Activated gamma-delta T cell treated with Interleukin-2 at 50 U/mL for 16 hours (primary cell): ENCODE results near the gene EDN2.

Source experiments
- DNase-seq: peaks from one replicate; pipeline ENCODE4 v3.0.0-alpha.2; 2020

The EDN2 gene

DNA sequence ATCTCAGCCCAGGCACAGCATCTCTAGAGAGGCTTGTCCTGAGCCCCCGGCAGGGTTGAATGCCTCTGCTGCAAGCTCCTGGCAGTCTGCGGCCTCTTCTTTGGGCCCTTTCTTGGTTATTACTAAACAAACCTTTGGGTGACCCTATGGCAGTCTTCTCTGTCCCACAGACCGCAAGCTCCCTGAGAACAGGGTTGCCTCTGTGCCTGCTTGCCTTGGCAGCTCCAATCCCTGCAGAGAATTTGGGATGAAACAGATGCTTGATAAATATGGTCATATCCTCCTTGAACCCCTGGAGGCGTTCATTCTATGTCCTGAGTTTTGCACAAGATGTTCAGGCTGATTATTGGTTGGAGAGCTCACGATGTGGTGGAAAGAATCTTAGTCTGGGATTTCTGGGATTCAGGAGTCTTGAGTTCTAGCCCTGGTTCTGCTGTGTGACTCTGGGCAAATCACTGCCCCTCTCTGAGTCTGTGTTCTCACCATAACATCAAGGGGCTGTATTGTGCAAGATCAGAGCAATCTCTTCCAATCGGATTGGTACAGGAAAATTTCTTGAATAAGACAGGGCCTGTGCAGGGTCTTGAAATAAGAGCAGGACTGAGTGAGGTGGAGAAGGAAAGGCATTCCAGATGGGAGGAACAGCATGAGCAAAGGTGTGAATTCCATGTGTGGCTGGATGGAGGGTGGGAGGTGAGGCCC lies 49.6 kb downstream of the EDN2 start:
- DNase-seq: no peak

DNA sequence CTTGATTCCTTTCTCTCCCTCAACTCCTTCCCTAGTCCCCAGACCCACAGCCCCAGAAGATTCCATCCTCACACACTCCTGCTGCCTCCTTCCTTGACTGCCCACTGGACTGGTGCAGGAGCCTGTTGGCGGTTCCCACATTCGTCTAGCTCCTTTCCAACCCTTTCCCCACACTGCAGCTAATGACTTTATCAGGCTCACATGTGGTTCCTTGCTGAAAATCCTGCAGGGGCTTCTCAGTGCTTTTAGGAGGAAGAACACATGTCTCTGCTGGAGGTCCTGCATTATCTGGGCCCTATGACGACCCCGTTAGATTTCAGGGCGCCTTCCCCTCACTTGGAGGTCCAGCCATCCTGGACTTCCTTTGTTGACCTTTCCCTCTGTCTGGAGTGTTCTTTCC lies 50.2 kb downstream of the EDN2 start:
- DNase-seq: no peak

DNA sequence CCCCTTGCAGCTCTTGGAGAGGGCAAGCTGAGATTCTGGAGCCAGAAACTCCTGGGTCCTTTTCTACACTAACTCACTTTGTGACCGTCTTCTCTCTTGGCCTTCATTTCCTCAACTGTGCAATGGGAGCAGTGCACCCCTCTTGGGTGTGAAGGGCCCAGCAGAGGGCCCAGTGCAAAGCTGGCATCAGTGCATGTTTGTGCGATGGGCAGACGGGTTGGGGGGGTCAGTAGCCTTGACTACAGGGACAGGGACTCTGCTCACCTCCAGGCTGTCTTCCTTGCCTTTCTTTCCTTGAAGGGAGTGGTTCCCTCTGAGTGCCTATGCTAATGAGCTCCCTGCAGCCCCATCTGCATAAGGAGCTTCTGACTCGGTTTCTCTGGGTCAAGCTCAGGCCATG lies 51.0 kb downstream of the EDN2 start:
- no peak for DNase-seq

DNA sequence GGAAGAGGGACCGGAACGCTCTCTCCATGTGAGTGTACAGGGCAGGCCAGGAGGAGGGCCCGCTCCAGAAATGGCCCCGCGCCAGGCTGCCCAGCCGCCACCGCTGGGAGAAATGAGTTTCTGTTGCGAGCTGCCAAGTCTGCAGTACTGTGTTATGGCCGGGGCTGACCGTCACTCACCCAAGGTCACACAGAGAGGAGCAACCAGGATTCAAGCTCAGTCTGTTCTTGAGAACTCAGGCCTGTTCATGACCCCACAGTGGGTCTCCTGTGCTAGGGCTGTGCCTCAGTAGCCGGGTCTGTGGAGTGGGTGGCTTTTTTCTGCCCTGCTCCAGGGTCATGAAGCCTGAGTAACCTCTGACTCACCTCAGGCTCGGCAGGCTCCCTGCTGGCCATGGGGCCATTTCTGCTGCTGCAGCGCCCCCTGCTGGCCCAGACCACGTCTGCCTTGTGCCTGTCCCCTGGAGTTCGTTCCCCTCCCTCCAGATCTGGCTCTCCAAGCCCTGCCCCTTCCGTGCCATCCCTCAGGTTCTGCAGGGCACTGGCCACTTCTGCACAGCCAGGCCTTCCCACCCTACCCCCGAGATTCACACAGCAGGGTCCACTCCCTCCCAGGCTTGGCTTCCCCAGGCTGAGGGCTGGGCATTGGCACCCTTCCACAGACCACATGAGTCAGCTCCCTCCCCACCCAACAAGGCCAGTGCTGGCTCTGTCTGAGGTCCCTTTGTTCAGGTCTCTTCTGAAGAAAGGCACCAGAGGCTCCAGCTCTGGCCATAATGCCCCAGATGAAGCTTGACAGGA lies 51.8 kb downstream of the EDN2 start:
- DNase-seq: peak; percentile 60

DNA sequence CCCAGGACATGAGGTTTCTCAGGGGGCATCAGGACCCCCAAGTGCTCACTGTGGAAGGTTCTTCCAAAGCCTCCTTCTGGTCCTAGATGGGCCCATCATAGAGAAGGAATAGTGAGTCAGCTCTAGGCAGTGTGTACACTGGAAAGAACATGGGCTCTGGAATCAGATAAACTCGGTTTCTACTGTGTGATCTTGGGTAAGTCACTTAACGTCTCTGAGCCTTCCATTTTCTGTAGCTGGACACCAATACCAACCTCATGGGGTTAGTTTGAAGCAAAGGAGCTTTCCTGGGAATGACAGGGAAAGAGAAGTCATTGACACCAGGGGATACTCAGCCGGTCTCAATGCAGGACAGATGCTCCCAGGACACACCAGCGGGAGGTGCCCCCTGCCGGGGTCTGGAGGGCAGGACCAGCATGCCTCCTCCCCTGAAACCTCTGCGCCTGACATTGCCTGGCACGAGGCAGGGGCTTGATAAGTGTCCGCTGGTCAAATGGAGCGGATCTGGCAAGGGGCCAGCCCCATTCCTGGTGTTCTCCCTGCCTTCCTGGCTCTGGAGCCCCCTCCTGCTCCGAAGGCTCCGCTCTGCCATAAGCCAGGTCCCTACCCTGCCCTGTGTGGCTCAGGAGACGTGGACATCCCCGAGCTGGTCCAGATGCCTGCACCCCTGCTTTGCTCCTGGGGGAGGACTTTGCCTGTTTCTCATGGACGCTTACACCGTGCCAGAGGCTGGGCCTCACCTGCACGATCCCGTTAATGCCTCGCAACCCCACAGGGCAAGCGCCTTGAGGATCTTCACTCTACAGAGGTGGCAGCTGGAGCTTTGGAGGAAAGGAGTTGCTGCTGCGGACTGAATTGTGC lies 52.8 kb downstream of the EDN2 start:
- no peak for DNase-seq

DNA sequence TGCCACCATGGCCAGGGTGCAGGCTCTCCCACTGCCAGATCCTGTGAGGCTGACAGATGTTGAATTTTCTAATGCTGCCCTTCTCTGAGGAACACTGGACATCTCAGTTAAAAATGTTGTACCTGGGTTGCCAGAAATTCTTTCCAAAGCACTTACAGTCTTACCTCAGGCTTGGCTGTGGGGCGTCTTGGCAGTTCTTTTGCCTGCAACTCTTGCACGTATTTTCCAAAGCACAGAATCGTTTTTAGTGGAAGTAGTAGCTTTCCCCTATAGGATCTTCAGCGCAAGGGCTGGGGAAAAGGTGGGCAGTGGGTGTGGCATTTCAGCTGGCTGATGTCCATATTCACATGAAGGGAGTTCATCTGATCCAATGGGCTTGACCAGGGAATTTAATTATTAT lies 53.9 kb downstream of the EDN2 start:
- no peak for DNase-seq

DNA sequence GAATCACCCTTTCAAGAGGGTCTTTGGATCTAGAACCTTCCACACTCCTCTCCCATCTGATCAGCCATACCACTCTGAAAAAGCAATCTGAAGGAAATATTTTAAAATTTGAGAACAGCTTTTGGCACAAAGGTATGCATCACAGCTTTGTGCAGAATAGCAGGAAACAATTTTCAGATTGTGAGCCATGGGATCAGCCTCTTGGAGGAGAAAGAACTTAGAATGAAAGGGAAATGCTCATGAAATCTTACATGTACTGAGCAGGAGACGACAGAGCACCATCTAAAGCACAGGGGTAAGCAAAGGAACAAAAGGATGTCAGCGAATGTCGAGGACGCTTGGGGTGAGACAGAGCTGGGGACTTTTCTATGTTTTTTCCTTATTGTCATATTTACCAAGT lies 54.4 kb downstream of the EDN2 start:
- DNase-seq: no peak

DNA sequence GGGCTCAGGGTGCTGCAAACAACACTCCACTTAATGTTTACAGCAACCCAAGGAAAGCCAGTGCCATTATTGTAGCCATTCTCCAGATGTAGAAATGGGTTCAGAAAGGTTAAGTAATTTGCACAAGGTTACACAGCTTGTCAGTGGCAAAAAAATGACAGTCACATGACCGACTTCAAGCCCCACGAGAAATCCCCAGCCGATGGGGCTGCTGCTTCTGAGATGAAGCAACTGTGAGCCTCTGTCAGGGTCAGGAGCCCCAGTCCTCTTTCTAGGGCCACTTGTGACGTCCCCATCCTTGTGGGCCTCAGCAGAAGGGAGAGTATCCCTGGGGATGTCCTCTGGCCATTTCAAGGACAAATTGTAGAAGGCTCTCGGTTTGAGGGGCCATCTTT lies 54.8 kb downstream of the EDN2 start:
- no peak for DNase-seq
